ENCODE data around the gene TUBB.

- TF ChIP-seq, protein P1, sequence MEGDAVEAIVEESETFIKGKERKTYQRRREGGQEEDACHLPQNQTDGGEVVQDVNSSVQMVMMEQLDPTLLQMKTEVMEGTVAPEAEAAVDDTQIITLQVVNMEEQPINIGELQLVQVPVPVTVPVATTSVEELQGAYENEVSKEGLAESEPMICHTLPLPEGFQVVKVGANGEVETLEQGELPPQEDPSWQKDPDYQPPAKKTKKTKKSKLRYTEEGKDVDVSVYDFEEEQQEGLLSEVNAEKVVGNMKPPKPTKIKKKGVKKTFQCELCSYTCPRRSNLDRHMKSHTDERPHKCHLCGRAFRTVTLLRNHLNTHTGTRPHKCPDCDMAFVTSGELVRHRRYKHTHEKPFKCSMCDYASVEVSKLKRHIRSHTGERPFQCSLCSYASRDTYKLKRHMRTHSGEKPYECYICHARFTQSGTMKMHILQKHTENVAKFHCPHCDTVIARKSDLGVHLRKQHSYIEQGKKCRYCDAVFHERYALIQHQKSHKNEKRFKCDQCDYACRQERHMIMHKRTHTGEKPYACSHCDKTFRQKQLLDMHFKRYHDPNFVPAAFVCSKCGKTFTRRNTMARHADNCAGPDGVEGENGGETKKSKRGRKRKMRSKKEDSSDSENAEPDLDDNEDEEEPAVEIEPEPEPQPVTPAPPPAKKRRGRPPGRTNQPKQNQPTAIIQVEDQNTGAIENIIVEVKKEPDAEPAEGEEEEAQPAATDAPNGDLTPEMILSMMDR (IDR thresholded peaks at IDR 0.05 in 8 of 11, conservative IDR thresholded peaks at IDR 0.05 in 3 of 11), result no peak
- TF ChIP-seq POLR2A (IDR thresholded peaks at IDR 0.05), result no peak
- no peak for TF ChIP-seq POLR2AphosphoS5 (IDR thresholded peaks at IDR 0.05)
Observed at GRCh38 chr6:30732237-30732943, 12.2 kb downstream of the TUBB start.
